Stimulated activated CD8-positive, alpha-beta memory T cell treated with anti-CD3 and anti-CD28 coated beads, Interleukin-7, amount 100 ng/mL, for 24 hours (primary cell): Measurements from ENCODE around the gene SLC30A2.

Experiments
- DNase-seq: peaks from one replicate; pipeline ENCODE4 v3.0.0-alpha.2; 2020; ENCODE audit warnings: low read depth

SLC30A2 gene

DNA sequence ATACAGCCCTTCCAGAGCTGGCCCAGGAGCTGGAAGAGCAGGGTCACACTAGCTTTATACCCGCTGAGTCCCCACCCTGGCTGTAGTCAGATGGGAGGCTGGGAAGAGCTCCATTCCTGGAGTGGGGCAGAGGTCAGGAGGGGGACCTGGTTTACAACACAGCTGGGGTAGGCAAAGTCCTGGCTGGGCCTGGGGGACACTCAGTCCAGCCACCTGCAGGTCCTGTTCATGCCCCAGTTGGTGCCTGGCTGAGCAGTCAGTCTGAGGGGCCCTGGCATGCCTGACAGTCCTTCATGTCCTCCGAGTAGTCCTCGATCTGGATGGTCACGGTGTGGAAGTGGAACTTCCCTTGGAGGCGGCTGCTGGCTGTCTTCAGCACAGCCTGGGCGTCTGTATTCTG is 7.0 kb downstream of the SLC30A2 start:
- no peak for DNase-seq

DNA sequence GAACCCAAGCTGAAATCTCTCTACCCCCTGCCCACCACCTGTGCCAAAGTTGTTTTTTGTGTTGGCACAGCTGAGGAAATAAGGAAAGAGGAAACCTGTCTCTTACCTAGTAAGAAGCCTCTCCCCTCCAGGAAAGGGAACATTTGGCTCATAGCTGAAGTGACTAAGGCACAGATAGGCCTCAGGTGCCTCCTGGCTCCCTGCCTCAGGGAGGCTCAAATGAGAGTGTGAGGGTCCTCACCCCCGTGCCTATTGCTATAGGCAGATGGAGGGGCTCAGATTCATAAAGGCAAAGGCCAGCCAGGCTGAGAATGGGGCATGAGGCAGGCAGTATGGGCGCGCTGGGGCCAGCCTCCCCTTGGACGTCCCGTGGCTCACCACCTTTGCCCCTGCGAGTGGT is 7.4 kb downstream of the SLC30A2 start:
- DNase-seq = no peak

DNA sequence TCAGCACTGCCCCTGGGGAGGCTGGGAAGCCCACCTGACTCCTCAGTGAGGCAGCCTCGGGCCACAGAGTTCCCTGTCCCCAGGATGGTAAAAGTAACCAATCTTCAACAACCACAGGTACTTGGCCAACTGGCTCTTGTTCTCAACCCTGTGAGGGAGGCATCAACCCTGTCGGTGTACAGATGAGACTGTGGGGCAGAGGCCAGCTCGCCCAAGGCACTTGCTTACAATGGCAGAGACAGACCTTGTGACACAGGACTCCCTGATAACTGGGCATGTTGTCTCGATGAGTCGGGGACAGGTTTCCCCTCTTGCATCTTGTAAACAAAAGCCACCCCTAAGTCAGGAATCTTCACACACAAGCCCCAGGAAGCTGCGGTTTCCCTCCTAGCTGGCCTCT is 8.0 kb downstream of the SLC30A2 start:
- no peak for DNase-seq

DNA sequence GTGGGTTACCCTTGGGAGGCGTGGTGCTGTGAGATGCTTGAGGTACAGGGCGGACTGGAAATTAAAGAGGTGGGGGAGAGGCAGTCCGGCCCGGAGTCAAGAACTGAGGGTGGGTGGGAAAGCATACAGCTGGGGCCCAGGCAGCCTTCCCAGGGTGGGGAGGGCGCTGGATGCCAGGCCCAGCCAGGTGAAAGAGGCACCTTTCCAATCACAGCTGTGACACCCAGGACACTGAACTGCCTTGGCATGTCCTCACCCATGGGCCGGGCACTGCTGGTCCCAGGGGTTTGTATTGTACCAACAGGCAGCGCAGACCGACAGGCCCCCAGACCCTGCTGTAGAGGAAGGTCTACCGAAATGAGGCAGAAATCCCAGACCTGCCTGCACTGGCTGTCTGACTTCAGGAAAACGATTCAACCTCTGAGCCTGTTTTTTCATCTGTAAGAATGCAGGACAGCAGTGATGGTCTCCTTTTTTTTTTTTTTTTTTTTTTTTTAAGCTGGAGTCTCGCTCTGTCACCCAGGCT is 9.1 kb downstream of the SLC30A2 start:
- DNase-seq = no peak

GRCh38 chr1:26035959-26036755 is 9.8 kb downstream of the SLC30A2 start:
- DNase-seq = peak; percentile 60

GRCh38 chr1:26035203-26035958 is 10.5 kb downstream of the SLC30A2 start:
- peak; percentile 84 for DNase-seq

DNA sequence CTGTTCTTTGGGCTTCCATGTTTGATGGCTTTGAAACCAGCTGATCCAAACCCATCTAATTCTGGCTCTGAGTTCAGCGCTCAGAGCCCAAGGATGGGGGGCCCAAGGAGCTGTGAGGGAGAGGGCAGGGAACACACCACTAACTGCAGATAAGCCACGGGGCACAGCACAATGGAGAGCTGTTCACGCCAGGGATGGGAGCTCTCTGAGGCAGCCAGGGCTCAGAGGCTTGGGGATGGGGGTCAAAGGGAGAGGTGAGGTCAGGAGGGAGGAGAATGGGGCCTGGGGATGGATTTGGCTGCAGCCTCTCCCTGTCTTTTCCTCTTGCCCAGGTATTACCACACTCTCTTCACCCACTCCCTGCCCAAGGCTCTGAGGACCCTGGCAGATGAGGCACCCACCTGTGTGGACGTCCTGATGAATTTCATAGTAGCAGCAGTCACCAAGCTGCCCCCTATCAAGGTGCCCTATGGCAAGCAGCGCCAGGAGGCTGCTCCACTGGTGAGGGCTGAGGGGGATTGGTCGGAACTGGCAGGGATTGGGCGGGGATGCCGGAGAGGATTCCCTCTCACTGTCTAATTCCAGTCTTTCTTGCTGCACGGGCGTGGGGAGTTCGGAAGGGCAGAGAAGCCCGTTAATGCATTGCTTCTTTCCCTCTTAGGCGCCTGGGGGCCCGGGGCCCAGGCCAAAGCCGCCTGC is 11.3 kb downstream of the SLC30A2 start:
- DNase-seq = no peak

- no peak for DNase-seq
Measured at GRCh38 chr1:26032656-26033357, 13.1 kb downstream of the SLC30A2 start.

- no peak for DNase-seq
Measured at GRCh38 chr1:26031611-26032220, 14.2 kb downstream of the SLC30A2 start.

DNA sequence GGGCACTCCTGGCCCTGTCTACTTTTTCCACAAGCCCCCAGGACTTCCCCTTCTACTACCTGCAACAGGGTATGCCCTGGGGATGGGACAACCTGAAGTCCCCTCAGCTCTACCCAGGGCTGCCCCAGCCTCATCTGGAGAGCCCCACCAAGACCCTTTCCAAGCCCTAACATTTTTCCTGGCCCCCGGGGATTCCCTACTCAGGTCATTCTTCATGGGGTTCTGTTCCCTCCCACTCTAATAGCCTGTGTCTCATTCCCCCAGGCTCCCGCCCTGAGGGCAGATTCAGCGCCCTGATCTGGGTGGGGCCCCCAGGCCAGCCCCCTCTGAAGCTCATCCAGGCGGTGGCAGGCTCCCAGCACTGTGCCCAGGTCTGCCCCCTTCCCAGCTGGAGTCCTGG is 14.7 kb downstream of the SLC30A2 start:
- no peak for DNase-seq

- DNase-seq = no peak
Measured at GRCh38 chr1:26029864-26030481, 15.9 kb downstream of the SLC30A2 start.

GRCh38 chr1:26029054-26029863 is 16.7 kb downstream of the SLC30A2 start:
- DNase-seq = no peak

DNA sequence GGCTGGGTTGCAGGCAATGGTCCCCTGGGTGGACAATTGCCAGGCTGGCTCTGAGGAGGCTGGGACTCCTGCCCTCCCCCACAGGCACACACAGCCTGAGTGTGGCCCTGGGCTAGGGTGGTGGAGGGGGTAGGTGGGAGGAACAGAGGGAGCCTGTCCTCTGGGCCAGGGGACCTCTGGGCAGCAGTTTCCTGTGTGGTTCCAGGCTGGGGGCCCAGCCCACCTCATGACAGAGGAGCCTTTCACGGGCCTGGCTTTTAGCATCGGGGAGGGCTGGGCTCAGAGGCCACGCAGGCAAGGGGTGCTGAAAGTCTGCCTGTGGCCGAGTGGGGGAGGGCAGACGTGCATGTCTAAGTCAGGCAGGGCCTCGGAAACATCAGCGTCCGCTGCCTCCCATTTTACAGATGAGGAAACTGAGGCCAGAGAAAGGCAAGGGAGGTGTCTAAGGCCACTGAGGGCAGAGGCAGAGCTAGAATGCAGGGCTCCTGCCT is 17.4 kb downstream of the SLC30A2 start:
- no peak for DNase-seq

DNA sequence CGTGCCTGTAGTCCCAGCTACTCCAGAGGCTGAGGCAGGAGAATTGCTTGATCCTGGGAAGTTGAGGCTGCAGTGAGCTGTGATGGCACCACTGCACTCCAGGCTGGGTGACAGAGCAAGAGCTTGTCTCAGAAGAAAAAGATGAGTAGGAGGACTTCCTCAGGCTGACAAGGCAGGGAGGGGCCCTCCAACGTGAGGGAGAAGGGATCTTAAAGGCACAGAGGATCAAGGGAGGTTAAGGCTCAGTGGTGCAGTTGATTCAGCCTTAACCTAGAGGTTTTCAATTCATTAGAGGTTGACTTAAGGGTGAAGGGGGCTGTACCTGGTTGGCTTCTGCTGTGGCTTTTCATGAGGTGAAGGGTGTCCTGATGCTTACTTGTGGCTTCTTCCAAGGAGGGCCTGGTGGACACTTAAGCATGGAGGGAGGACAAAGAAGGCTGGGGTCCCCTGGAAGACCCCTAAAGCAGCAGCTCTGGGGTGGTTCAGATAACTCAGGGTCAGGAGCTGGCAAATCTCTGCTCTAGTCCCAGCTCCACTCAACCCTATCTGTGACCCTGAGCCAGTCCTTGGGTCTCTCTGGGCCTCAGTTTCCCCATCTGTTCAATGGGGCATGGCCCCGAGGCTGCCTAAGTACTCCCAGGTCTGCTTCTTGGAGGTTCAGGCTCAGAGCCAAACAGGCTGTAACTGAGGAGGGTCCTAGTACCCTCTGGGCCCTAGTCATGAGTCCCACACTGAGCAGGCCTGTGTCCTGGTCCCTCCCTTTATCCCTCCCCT is 18.0 kb downstream of the SLC30A2 start:
- no peak for DNase-seq

- DNase-seq = no peak
Measured at GRCh38 chr1:26025517-26025916, 20.4 kb downstream of the SLC30A2 start.

DNA sequence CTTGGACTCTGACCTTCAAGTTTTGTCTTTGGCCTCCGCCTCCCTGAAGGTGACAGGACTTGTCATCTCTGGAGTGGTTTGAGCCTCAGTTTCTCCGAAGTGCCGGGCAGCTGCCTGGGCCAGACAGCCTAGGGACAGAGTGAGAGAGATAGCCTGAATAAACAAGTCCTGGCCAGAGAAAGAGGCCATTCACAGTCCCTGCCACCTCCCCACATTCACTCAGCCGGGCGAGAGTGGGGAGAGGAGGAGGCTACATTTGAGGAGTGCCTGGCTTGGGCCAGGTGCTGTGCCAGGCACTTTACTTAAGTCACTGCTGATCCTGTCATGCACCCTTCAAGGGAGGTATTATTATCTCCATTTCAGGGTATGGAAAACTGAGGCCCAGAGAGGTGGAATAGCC is 20.9 kb downstream of the SLC30A2 start:
- DNase-seq = no peak

DNA sequence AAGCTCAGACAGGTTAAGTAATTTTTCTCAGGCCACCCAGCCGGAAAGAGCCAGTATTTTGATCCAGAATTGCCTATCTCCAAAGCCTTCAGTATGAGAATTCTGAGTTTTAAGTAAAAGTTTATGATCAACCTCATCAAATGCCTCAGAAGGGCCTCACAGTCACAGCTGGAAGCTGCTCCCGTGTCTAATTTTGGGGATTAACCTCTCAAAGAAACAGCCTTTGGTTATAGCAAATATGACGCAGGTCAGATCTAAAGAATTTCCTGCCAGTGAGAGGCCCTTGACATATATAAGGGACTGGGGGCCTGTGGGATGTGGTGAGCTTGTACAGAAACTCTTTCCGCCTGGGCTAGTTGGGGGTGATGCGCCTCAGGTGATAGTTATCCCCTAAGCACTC is 22.1 kb downstream of the SLC30A2 start:
- DNase-seq = no peak

- DNase-seq = no peak
Measured at GRCh38 chr1:26023009-26023408, 22.9 kb downstream of the SLC30A2 start.

DNA sequence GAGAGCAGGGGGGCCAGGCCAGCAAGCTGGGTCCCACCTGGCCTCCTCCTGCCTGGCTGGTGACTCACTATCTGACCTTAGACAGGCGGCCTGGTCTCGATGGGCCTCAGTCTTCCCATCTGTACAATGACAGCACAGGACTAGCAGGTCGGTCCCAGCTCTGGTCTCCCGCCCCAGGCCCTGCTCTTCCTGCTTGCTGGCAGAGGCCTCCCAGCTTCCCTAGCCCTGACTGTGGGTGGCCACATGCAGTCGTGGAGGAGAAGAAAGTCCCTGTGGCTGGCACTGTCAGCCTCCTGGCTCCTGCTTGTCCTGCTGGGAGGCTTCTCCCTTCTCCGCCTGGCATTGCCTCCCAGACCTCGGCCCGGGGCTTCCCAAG is 23.5 kb downstream of the SLC30A2 start:
- DNase-seq = no peak
